Measurements from ENCODE around the gene DSTYK. TPM values are rescaled to one million over a fixed set of nuclear protein-coding genes. Genes with fewer than 3 reads are reported as not detected.

The DSTYK gene
- total RNA-seq, 1 donor from 2014 or later, result 9.6 TPM

DNA sequence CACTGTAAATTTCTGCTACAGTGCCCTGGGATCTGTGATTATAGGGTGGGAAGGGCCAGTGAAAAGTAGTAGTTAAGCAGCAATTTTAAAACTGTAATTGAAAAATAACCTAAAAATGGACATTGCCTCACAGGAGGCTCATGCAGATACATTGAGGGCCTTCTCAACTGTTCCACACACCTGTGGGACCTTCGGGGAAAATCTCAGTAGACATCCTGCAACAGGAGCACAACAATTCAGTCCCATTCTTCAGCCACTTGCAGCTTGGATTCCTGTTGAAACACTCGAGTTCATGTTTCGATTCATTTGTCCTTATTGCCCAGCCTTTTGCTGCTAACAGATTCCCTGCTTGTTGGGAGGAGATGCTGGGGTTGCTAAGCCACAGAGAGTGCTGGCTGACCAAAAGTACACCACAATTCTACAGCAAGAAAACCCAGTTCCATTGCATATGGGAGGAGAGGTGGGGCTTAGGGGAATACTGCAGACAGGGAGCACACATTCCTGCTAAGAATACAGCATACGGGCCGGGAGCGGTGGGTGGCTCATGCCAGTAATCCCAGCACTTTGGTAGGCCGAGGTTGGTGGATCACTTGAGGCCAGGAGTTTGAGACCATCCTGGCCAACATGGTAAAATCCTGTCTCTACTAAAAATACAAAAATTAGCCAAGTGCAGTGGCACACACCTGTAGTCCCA, 20.8 kb upstream of the DSTYK start:
- intact Hi-C loops (cut with micrococcal nuclease), result no loop called here
- peaks cover 31% of the 10 kb centered on the region for H3K4me1 Mint-ChIP-seq
- H3K36me3 Mint-ChIP-seq (ENCODE audit: low read depth), result no peaks in the 10 kb centered on the region
- no peak overlapping the region for H3K4me3 Mint-ChIP-seq
- peaks cover under 1% of the 10 kb centered on the region for H3K27me3 Mint-ChIP-seq
- CTCF ChIA-PET, result interaction anchor here (1.3 kb wide), 1 partner anchor 23 kb away, joined by 5 read pairs; no protein-coding TSS in a partner anchor
- DNase-seq (no peak), ATAC-seq (ENCODE audit: low read depth) (no peak)
- TF ChIP-seq CTCF (IDR thresholded peaks at IDR 0.05), result no peak
- H3K9me3 Mint-ChIP-seq, result no peaks in the 10 kb centered on the region
- POLR2A ChIA-PET, result no interaction called here
- no peak overlapping the region for H3K27ac Mint-ChIP-seq

DNA sequence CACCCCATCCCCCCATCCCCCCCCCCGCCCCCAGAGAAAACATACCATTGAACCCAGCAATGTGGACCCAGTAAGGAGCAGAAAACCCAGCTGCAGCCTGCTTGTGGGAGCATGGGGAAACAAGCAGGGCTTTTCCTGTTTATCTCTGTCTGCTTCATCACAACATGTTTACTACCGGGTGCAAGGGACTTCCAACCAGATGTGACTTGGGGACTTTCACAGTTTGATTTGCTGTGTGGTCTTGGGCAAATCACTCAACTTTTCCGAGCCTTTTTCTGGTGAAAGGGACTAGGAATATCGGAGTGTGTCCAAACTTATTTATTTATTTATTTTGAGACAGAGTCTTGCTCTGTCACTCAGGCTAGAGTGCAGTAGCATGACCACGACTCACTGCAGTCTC, 19.5 kb upstream of the DSTYK start:
- Mint-ChIP-seq H3K27me3 (peaks cover 5% of the 10 kb centered on the region), H3K36me3 (ENCODE audit: low read depth) (no peaks in the 10 kb centered on the region), H3K4me1 (peaks cover 35% of the 10 kb centered on the region), H3K9me3 (no peaks in the 10 kb centered on the region), H3K4me3 (peak overlapping the region; percentile 24), H3K27ac (no peak overlapping the region)
- POLR2A ChIA-PET, result no interaction called here
- DNase-seq (no peak), ATAC-seq (ENCODE audit: low read depth) (no peak)
- CTCF ChIA-PET, result interaction anchor here (1.3 kb wide), 2 partner anchors 25 to 254 kb away, joined by 3 to 5 read pairs; no protein-coding TSS in a partner anchor
- intact Hi-C loops (cut with micrococcal nuclease), result no loop called here
- TF ChIP-seq CTCF (IDR thresholded peaks at IDR 0.05), result no peak

DNA sequence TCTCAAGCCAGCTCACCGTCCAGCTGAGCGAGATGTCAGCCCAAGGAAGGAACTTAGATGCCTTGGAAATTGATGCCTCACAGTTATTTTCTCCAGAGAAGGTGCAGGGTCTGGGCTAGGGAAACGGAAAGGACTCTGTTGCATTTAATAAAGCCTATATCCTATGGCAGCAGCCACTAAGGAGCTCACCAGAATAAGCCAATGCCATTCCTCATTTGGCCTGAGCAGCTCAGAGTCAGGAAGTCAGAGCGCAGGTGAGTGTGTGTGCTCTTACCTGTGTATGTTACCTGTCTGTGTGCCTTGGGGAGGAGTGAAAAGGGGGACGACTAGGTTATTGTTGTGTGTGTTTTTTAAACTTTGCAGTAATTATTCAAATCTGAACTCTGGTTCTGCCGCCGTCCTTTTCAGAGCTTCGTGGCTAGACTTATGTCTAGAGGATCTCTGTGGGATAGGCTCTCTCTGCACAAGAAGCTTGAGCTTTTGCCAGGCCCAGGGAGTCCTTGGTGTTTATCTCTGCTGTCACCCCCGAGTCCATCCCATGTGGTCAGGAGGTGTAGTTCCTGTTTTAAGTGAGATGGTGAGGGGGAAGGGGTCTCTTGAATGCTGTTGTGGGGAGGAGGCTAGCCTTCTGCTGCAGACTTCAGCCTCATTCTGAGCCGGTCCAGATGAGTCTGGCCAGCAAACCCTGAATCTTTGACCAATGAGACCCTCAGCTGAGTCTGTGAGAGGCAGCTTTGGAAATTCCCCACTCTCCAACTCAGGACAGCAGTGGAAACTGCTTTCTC, 18.6 kb upstream of the DSTYK start:
- POLR2A ChIA-PET, result interaction anchor here (0.9 to 3.1 kb wide), 4 partner anchors 19 to 279 kb away, joined by 3 to 29 read pairs (median 12); partner anchors contain the start of gene DSTYK
- DNase-seq, result no peak
- TF ChIP-seq CTCF (IDR thresholded peaks at IDR 0.05), result no peak
- intact Hi-C loops (cut with micrococcal nuclease), result loop anchor here (1.0 to 5.0 kb wide), 3 partner anchors 26 to 108 kb away; partner anchors contain the start of genes NUAK2 and RBBP5
- ATAC-seq (ENCODE audit: low read depth), result no peak
- Mint-ChIP-seq H3K4me3 (peak overlapping the region; percentile 84), H3K27ac (no peak overlapping the region), H3K27me3 (peaks cover 5% of the 10 kb centered on the region), H3K9me3 (no peaks in the 10 kb centered on the region), H3K4me1 (peaks cover 35% of the 10 kb centered on the region), H3K36me3 (ENCODE audit: low read depth) (no peaks in the 10 kb centered on the region)
- CTCF ChIA-PET, result interaction anchor here (0.7 to 3.6 kb wide), 8 partner anchors 8 to 255 kb away, joined by 3 to 66 read pairs (median 4); no protein-coding TSS in a partner anchor

DNA sequence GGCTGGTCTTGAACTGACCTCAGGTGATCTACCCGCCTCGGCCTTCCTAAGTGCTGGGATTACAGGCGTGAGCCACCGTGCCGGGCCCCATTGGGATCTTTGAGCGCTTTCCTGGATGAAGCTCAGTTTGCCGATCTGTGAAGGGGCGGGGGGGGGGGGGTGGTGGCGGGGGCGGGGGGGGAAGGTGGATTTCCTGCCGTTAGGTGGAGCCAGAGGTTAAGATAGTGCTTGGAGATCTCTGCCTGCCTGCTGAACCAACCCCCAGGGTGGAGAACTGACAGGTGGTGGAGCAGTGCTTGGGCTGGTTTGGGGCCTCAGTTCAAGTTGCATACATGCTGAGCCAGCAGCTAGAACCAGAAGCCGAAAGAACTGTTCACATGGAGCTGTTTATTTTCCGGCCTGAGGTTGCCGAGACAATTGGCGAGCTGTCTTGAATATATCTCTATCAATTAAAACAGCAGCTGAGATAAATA, 17.9 kb upstream of the DSTYK start:
- no peak for TF ChIP-seq CTCF (IDR thresholded peaks at IDR 0.05)
- Mint-ChIP-seq H3K9me3 (no peaks in the 10 kb centered on the region), H3K36me3 (ENCODE audit: low read depth) (no peaks in the 10 kb centered on the region), H3K27ac (peak overlapping the region; percentile 42), H3K4me3 (peak overlapping the region; percentile 84), H3K4me1 (peaks cover 35% of the 10 kb centered on the region), H3K27me3 (peaks cover 6% of the 10 kb centered on the region)
- ATAC-seq (ENCODE audit: low read depth) (peak; percentile 68), DNase-seq (peak; percentile 31)
- POLR2A ChIA-PET, result interaction anchor here (0.6 to 3.1 kb wide), 7 partner anchors 18 to 1752 kb away, joined by 3 to 29 read pairs (median 6); partner anchors contain the start of genes DSTYK and RBBP5
- CTCF ChIA-PET, result interaction anchor here (0.7 to 3.6 kb wide), 15 partner anchors 9 to 256 kb away, joined by 3 to 66 read pairs (median 4); partner anchors contain the start of genes DSTYK and RBBP5
- intact Hi-C loops (cut with micrococcal nuclease), result loop anchor here (1.0 to 5.0 kb wide), 3 partner anchors 27 to 107 kb away; partner anchors contain the start of genes NUAK2 and RBBP5
